ENCODE measurements around the gene DDA1.

DNA sequence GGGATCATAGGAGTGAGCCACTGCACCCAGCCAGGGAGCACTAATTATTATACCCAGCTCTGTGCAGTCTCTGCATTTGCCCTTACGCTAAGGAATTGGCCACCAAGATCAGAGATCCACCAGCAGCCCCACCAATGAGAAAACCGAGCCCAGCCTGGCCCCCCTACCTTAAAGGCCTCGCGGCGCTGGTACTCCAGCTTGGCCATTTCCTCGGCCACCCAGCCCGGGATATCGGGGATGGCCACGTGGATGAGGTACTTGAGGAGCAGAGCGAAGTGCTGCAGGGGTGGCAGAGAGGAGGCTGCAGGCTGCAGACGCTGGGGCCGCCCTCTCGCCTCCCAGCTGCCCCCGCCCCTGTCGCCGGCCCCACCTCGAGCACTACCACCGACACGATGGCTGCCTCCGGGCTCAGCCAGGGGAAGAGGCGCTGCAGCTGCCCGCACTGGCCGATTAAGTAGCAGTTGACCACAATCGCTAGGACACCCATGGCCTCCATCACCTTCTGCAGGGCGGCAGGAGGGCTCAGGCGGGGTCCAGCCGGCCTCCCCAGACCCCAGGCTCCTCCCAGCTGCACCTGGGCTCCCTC, 17.8 kb downstream of the DDA1 start:
- TF ChIP-seq POLR2A (IDR thresholded peaks at IDR 0.05) = no peak
- TF ChIP-seq, protein P1, sequence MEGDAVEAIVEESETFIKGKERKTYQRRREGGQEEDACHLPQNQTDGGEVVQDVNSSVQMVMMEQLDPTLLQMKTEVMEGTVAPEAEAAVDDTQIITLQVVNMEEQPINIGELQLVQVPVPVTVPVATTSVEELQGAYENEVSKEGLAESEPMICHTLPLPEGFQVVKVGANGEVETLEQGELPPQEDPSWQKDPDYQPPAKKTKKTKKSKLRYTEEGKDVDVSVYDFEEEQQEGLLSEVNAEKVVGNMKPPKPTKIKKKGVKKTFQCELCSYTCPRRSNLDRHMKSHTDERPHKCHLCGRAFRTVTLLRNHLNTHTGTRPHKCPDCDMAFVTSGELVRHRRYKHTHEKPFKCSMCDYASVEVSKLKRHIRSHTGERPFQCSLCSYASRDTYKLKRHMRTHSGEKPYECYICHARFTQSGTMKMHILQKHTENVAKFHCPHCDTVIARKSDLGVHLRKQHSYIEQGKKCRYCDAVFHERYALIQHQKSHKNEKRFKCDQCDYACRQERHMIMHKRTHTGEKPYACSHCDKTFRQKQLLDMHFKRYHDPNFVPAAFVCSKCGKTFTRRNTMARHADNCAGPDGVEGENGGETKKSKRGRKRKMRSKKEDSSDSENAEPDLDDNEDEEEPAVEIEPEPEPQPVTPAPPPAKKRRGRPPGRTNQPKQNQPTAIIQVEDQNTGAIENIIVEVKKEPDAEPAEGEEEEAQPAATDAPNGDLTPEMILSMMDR (IDR thresholded peaks at IDR 0.05) = no peak

Data from lower leg skin (tissue), 3 donors.